H9 (cell line): ENCODE measurements around the gene CCDC138. TPM values are rescaled to one million over a fixed set of nuclear protein-coding genes. Genes with fewer than 3 reads are reported as not detected.

Source experiments
- DNase-seq: peaks from one replicate; pipeline ENCODE4 v3.0.0-alpha.2; 2017
- H2AFZ ChIP-seq: one replicate; pipeline ENCODE4 v1.6.1; 2013; ENCODE audit warnings: mild to moderate bottlenecking, low read length, control low read depth, moderate library complexity
- H2AK5ac ChIP-seq: 2 replicates; pipeline ENCODE4 v1.6.1; 2013; ENCODE audit warnings: low read length, control low read depth, mixed read lengths; ENCODE audit not compliant: insufficient read length
- H2BK120ac ChIP-seq: one replicate; pipeline ENCODE4 v1.6.1; 2013; ENCODE audit warnings: low read depth, mild to moderate bottlenecking, low read length, control low read depth, inconsistent platforms; ENCODE audit not compliant: poor library complexity, severe bottlenecking
- H2BK12ac ChIP-seq: 2 replicates; pipeline ENCODE4 v1.6.1; 2013; ENCODE audit warnings: low read length, control low read depth, mixed read lengths, low read depth; ENCODE audit not compliant: insufficient read length
- H2BK15ac ChIP-seq: 2 replicates; pipeline ENCODE4 v1.6.1; 2013; ENCODE audit warnings: low read depth, low read length, control low read depth
- H2BK20ac ChIP-seq: one replicate; pipeline ENCODE4 v1.6.1; 2013; ENCODE audit warnings: low read depth, mild to moderate bottlenecking, low read length, control low read depth, inconsistent platforms; ENCODE audit not compliant: poor library complexity, severe bottlenecking
- H2BK5ac ChIP-seq: 2 replicates; pipeline ENCODE4 v1.6.1; 2013; ENCODE audit warnings: low read length, control low read depth, mixed read lengths; ENCODE audit not compliant: insufficient read length
- H3K14ac ChIP-seq: 2 replicates; pipeline ENCODE4 v1.6.1; 2013; ENCODE audit warnings: low read length, control low read depth; ENCODE audit not compliant: insufficient read depth
- H3K18ac ChIP-seq: 2 replicates; pipeline ENCODE4 v1.6.1; 2013; ENCODE audit warnings: low read depth, mild to moderate bottlenecking, mixed read lengths, low read length, control low read depth; ENCODE audit not compliant: insufficient read length
- H3K23ac ChIP-seq: 2 replicates; pipeline ENCODE4 v1.6.1; 2013; ENCODE audit warnings: low read length, control low read depth, mixed read lengths, low read depth; ENCODE audit not compliant: insufficient read length
- H3K23me2 ChIP-seq: 2 replicates; pipeline ENCODE4 v1.6.1; 2013; ENCODE audit warnings: low read depth, mild to moderate bottlenecking, mixed read lengths, low read length, control low read depth; ENCODE audit not compliant: insufficient read length, poor library complexity, severe bottlenecking
- H3K27ac ChIP-seq: 2 replicates; pipeline ENCODE4 v1.5.1; 2013; ENCODE audit warnings: low read length, control low read depth, mixed read lengths, low read depth; ENCODE audit not compliant: insufficient read length
- H3K27me3 ChIP-seq: 2 replicates; pipeline ENCODE4 v1.6.1; 2013; ENCODE audit warnings: low read length, control low read depth, inconsistent platforms; ENCODE audit not compliant: insufficient read depth
- H3K4ac ChIP-seq: 2 replicates; pipeline ENCODE4 v1.6.1; 2013; ENCODE audit warnings: low read depth, mild to moderate bottlenecking, control low read depth, inconsistent platforms, low read length, moderate library complexity
- H3K4me1 ChIP-seq: 2 replicates; pipeline ENCODE4 v1.6.1; 2013; ENCODE audit warnings: low read length, control low read depth, inconsistent platforms; ENCODE audit not compliant: insufficient read depth
- H3K4me2 ChIP-seq: 2 replicates; pipeline ENCODE4 v1.6.1; 2013; ENCODE audit warnings: low read length, control low read depth, mixed read lengths; ENCODE audit not compliant: insufficient read length, insufficient read depth
- H3K56ac ChIP-seq: 2 replicates; pipeline ENCODE4 v1.6.1; 2013; ENCODE audit warnings: low read depth, mild to moderate bottlenecking, mixed read lengths, low read length, control low read depth; ENCODE audit not compliant: insufficient read length
- H3K79me1 ChIP-seq: 2 replicates; pipeline ENCODE4 v1.6.1; 2013; ENCODE audit warnings: low read depth, mild to moderate bottlenecking, moderate library complexity, low read length, control low read depth, inconsistent platforms; ENCODE audit not compliant: insufficient read depth, poor library complexity, severe bottlenecking
- H3K79me2 ChIP-seq: 2 replicates; pipeline ENCODE4 v1.6.1; 2013; ENCODE audit warnings: low read length, control low read depth, inconsistent platforms; ENCODE audit not compliant: insufficient read depth
- H3K9ac ChIP-seq: 2 replicates; pipeline ENCODE4 v1.6.1; 2013; ENCODE audit warnings: low read length, control low read depth, mixed read lengths; ENCODE audit not compliant: insufficient read length; ENCODE audit errors: extremely low read depth
- H3K9me3 ChIP-seq: one replicate; pipeline ENCODE4 v1.6.1; 2013; ENCODE audit warnings: low read depth, low read length, inconsistent platforms; ENCODE audit not compliant: control insufficient read depth
- H3T11ph ChIP-seq: one replicate; pipeline ENCODE4 v1.6.1; 2013; ENCODE audit warnings: mild to moderate bottlenecking, low read length, control low read depth, inconsistent platforms
- H4K20me1 ChIP-seq: one replicate; pipeline ENCODE4 v1.6.1; 2013; ENCODE audit not compliant: control insufficient read depth, insufficient read length, insufficient read depth
- H4K5ac ChIP-seq: 2 replicates; pipeline ENCODE4 v1.6.1; 2013; ENCODE audit warnings: low read depth, mild to moderate bottlenecking, mixed read lengths, low read length, control low read depth; ENCODE audit not compliant: insufficient read length
- H4K8ac ChIP-seq: replicated peaks from 2 replicates; pipeline ENCODE4 v1.6.1; 2013; ENCODE audit warnings: low read length, control low read depth, mixed read lengths, low read depth; ENCODE audit not compliant: insufficient read length
- H4K91ac ChIP-seq: 2 replicates; pipeline ENCODE4 v1.6.1; 2013; ENCODE audit warnings: low read depth, mild to moderate bottlenecking, moderate library complexity, mixed read lengths, low read length, control low read depth; ENCODE audit not compliant: insufficient read length
- H3K27ac Mint-ChIP-seq, 3 experiments: 2 replicates in 2 of 3; 3 replicates in 1 of 3; pipeline ENCODE4 v1.8.0; 2020 to 2021; ENCODE audit warnings: mixed read lengths in 3 of 3, mild to moderate bottlenecking in 1 of 3, moderate library complexity in 1 of 3
- H3K27me3 Mint-ChIP-seq: 2 replicates; pipeline ENCODE4 v1.8.0; 2021; ENCODE audit warnings: low read depth, mild to moderate bottlenecking, moderate library complexity, mixed read lengths
- H3K36me3 Mint-ChIP-seq, 3 experiments: 2 replicates in 2 of 3; 3 replicates in 1 of 3; pipeline ENCODE4 v1.8.0; 2020 to 2021; ENCODE audit warnings: low read depth in 3 of 3, mixed read lengths in 3 of 3; ENCODE audit not compliant: insufficient read depth in 1 of 3
- H3K4me1 Mint-ChIP-seq, 2 experiments: 2 replicates each; pipeline ENCODE4 v1.8.0; 2020; ENCODE audit warnings: mixed read lengths in 2 of 2
- H3K4me3 Mint-ChIP-seq, 2 experiments: 2 replicates in 1 of 2; 3 replicates in 1 of 2; pipeline ENCODE4 v1.8.0; 2020 to 2021; ENCODE audit warnings: mild to moderate bottlenecking in 2 of 2, mixed read lengths in 2 of 2, moderate library complexity in 1 of 2
- H3K9me3 Mint-ChIP-seq, 2 experiments: 2 replicates in 1 of 2; 3 replicates in 1 of 2; pipeline ENCODE4 v1.8.0; 2020; ENCODE audit warnings: mild to moderate bottlenecking in 2 of 2, mixed read lengths in 2 of 2, moderate library complexity in 1 of 2
- WGBS: extraction: QIAGEN DNeasy Blood & Tissue Kit; methylation state at CpG from one replicate; pipeline ENCODE4 v1.1.7; 2013; ENCODE audit warnings: missing lambda C conversion rate, low lambda C conversion rate, mixed read lengths; ENCODE audit not compliant: insufficient read length; ENCODE audit errors: extremely low coverage; 5-methylcytosine and 5-hydroxymethylcytosine counted together
- total RNA-seq: library from RNA; stranded (reverse); gene quantifications from 2 replicates; pipeline ENCODE4 v1.2.1, GENCODE V29; 2021
- TF ChIP-seq, protein P1 (sequence below): fragments of 200-600 bp; sonication (generic); conservative IDR thresholded peaks from 3 replicates; pipeline ENCODE4 v1.8.0; 2021; ENCODE audit warnings: antibody characterized with exemption, mild to moderate bottlenecking

The CCDC138 gene
- total RNA-seq, 1 experiment from 2014 or later = 32.7 TPM

DNA sequence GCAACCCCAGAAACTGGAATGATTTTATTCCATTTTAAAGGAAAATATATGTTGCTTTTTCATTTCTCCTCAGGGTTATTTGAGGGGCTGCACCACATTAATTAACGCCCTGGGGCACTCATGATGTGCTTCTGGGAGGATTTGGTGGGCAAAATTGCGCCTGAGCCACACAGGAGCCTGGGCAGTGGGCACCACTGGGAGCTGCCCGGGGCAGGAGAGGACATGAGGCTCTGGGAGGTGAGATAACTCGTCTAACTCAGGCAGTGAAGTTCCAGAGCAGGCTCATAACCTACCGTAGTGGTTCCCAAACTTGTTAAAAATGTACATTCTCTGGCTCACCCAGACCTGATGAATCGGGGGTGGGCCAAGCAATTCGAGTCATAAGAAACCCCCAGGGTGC, 134.1 kb downstream of the CCDC138 start:
- no peaks in the 10 kb centered on the region for H3K27me3 ChIP-seq
- no peak overlapping the region for H2BK120ac ChIP-seq
- H3K23ac ChIP-seq = no peak overlapping the region
- DNase-seq = peak; percentile 17
- no peak overlapping the region for H2BK15ac ChIP-seq
- H3K23me2 ChIP-seq = no peaks in the 10 kb centered on the region
- no peak overlapping the region for H3K27ac ChIP-seq
- no peak overlapping the region for H2BK5ac ChIP-seq
- H4K5ac ChIP-seq = no peak overlapping the region
- no peaks in the 10 kb centered on the region for H3K79me2 ChIP-seq
- H4K8ac ChIP-seq = no peak overlapping the region
- Mint-ChIP-seq H3K27ac (no peak overlapping the region), H3K4me3 (no peak overlapping the region), H3K9me3 (no peaks in the 10 kb centered on the region), H3K36me3 (no peaks in the 10 kb centered on the region), H3K27me3 (peaks cover 2% of the 10 kb centered on the region; the same call in 1 of the 2 replicates), H3K4me1 (peaks cover 7 to 25% of the 10 kb centered on the region in 2 experiments; a peak in 3 of 4 replicates)
- H3K9ac ChIP-seq = no peak overlapping the region
- no peak overlapping the region for H3K18ac ChIP-seq
- no peaks in the 10 kb centered on the region for H3K9me3 ChIP-seq
- no peak overlapping the region for H4K91ac ChIP-seq
- H2BK20ac ChIP-seq = no peak overlapping the region
- H3K4me2 ChIP-seq = no peak overlapping the region
- H2AFZ ChIP-seq = no peak overlapping the region
- H3K4ac ChIP-seq = no peak overlapping the region
- H4K20me1 ChIP-seq = no peaks in the 10 kb centered on the region
- TF ChIP-seq, protein P1, sequence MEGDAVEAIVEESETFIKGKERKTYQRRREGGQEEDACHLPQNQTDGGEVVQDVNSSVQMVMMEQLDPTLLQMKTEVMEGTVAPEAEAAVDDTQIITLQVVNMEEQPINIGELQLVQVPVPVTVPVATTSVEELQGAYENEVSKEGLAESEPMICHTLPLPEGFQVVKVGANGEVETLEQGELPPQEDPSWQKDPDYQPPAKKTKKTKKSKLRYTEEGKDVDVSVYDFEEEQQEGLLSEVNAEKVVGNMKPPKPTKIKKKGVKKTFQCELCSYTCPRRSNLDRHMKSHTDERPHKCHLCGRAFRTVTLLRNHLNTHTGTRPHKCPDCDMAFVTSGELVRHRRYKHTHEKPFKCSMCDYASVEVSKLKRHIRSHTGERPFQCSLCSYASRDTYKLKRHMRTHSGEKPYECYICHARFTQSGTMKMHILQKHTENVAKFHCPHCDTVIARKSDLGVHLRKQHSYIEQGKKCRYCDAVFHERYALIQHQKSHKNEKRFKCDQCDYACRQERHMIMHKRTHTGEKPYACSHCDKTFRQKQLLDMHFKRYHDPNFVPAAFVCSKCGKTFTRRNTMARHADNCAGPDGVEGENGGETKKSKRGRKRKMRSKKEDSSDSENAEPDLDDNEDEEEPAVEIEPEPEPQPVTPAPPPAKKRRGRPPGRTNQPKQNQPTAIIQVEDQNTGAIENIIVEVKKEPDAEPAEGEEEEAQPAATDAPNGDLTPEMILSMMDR = no peak
- WGBS = no CpG with 5 or more reads among the region's 7 CpGs
- H3K4me1 ChIP-seq = no peaks in the 10 kb centered on the region
- H2AK5ac ChIP-seq = no peak overlapping the region
- H3K56ac ChIP-seq = no peak overlapping the region
- no peaks in the 10 kb centered on the region for H3K79me1 ChIP-seq
- H3K14ac ChIP-seq = no peak overlapping the region
- H3T11ph ChIP-seq = no peak overlapping the region
- H2BK12ac ChIP-seq = no peak overlapping the region
